Activated CD8-positive, alpha-beta T cell treated with anti-CD3 and anti-CD28 coated beads for 36 hours (primary cell): ENCODE data around the gene ZNF69. TPM values are rescaled to one million over a fixed set of nuclear protein-coding genes. Genes with fewer than 3 reads are reported as not detected.
"Not testable (repeated sequence)": the region's sequence is repeated elsewhere in the genome, so short reads cannot be mapped to it uniquely, and the experiment has no call there.

Source experiments
- ATAC-seq: fragments of 200-7000 bp; cut with Tn5 transposase; one replicate; pipeline ENCODE4 v1.10.0; 2021; ENCODE audit warnings: mild to moderate bottlenecking, moderate library complexity
- CTCF ChIA-PET: fragments of 350-600 bp; sonication (Branson Sonifier 250); formaldehyde crosslinking; loops from one replicate; lab custom pipeline; 2021; ENCODE audit warnings: antibody characterized with exemption; lab: Charles Lee
- POLR2A ChIA-PET: fragments of 350-600 bp; sonication (Branson Sonifier 250); formaldehyde crosslinking; loops from one replicate; lab custom pipeline; 2021; ENCODE audit warnings: antibody characterized with exemption; lab: Charles Lee
- DNase-seq: peaks from one replicate; pipeline ENCODE4 v3.0.0-alpha.2; 2020
- H3K27ac Mint-ChIP-seq: one replicate; pipeline ENCODE4 v1.8.0; 2021; ENCODE audit warnings: mild to moderate bottlenecking, mixed read lengths
- H3K27me3 Mint-ChIP-seq: one replicate; pipeline ENCODE4 v1.8.0; 2021; ENCODE audit warnings: mixed read lengths
- H3K36me3 Mint-ChIP-seq: one replicate; pipeline ENCODE4 v1.8.0; 2021; ENCODE audit warnings: low read depth, mixed read lengths
- H3K4me1 Mint-ChIP-seq: one replicate; pipeline ENCODE4 v1.8.0; 2021; ENCODE audit warnings: low read depth, mixed read lengths
- H3K4me3 Mint-ChIP-seq: one replicate; pipeline ENCODE4 v1.8.0; 2021; ENCODE audit warnings: mild to moderate bottlenecking, moderate library complexity, mixed read lengths
- H3K9me3 Mint-ChIP-seq: one replicate; pipeline ENCODE4 v1.8.0; 2021; ENCODE audit warnings: mixed read lengths
- intact Hi-C: fragments of 100-400 bp; cut with micrococcal nuclease; formaldehyde crosslinking; loops from one replicate; pipeline ENCODE4 v1.10.0; 2022
- total RNA-seq, 2 experiments: library from RNA; stranded (reverse); gene quantifications; one replicate each; pipeline ENCODE4 v1.2.3, GENCODE V29; 2021
- TF ChIP-seq, protein P1 (sequence below): fragments of 200-600 bp; IDR thresholded peaks from one replicate; pipeline ENCODE4 v1.8.0; 2022; ENCODE audit warnings: antibody characterized with exemption, mild to moderate bottlenecking

ZNF69 gene
- total RNA-seq, 2 experiments from 2014 or later, result 1.8 to 3.1 TPM

- peaks cover 84% of the 10 kb centered on the region for H3K36me3 Mint-ChIP-seq
- H3K4me1 Mint-ChIP-seq, DNase-seq, POLR2A ChIA-PET, CTCF ChIA-PET, intact Hi-C loops, H3K27ac Mint-ChIP-seq, ATAC-seq, H3K27me3 Mint-ChIP-seq, H3K4me3 Mint-ChIP-seq: not testable (repeated sequence)
- H3K9me3 Mint-ChIP-seq, result peaks cover 59% of the 10 kb centered on the region
These were observed 53.8 kb downstream of the ZNF69 start for GRCh38 chr19:11941361-11941887.

DNA sequence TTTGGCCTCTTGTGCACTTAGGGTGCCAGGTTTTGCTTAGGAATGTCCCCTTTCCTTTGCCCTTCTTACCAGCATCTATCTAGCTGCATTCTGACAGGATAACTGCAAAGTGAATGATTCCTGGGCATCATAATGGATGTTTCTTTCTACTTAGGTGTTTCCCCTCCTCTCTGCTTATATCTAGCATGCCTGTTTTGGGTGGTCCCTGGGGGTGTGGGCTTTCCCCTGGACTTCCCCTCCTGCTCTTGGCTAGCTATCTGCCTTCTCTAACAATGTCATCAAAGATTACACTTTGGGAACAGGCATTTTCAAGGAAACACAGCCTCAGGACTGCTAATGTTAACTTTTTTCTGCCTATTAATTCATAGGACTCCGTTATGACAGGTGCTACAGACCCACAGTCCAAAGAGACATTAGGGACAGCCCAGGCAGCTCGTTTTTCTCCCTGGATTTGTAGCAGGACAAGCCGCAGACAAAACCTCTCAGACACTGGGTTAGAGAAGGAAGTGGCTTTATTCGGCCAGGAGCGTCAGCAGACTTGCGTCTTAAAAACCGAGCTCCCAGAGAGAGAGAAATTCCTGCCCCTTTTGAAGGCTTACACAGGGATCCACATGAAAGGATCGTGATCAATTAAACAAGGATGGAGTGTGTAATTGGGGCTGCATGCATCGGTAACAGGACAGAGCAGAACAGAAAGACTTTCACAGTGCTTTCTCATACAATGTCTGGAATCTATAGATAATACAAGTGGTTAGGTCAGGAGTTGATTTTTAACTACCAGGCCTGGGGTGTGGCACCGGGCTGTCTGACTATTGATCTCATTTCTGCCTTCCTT lies 54.6 kb downstream of the ZNF69 start:
- DNase-seq (no peak), ATAC-seq (no peak)
- no peak overlapping the region for H3K27ac Mint-ChIP-seq
- no peaks in the 10 kb centered on the region for H3K4me1 Mint-ChIP-seq
- CTCF ChIA-PET, result interaction anchor here (0.6 kb wide), 1 partner anchor 144 kb away, joined by 3 read pairs; the partner anchor contains the start of gene ZNF491
- POLR2A ChIA-PET, result no interaction called here
- no peak overlapping the region for H3K4me3 Mint-ChIP-seq
- peaks cover 85% of the 10 kb centered on the region for H3K36me3 Mint-ChIP-seq
- intact Hi-C loops, result no loop called here
- TF ChIP-seq, protein P1, sequence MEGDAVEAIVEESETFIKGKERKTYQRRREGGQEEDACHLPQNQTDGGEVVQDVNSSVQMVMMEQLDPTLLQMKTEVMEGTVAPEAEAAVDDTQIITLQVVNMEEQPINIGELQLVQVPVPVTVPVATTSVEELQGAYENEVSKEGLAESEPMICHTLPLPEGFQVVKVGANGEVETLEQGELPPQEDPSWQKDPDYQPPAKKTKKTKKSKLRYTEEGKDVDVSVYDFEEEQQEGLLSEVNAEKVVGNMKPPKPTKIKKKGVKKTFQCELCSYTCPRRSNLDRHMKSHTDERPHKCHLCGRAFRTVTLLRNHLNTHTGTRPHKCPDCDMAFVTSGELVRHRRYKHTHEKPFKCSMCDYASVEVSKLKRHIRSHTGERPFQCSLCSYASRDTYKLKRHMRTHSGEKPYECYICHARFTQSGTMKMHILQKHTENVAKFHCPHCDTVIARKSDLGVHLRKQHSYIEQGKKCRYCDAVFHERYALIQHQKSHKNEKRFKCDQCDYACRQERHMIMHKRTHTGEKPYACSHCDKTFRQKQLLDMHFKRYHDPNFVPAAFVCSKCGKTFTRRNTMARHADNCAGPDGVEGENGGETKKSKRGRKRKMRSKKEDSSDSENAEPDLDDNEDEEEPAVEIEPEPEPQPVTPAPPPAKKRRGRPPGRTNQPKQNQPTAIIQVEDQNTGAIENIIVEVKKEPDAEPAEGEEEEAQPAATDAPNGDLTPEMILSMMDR, result no peak
- no peaks in the 10 kb centered on the region for H3K27me3 Mint-ChIP-seq
- peaks cover 59% of the 10 kb centered on the region for H3K9me3 Mint-ChIP-seq

- no peaks in the 10 kb centered on the region for H3K4me1 Mint-ChIP-seq
- ChIA-PET CTCF (interaction anchor here (0.6 to 1.3 kb wide), 5 partner anchors 19 to 590 kb away, joined by 3 to 4 read pairs (median 3); partner anchors contain the start of gene ZNF491), POLR2A (interaction anchor here (1.2 kb wide), 1 partner anchor 60 kb away, joined by 4 read pairs; no protein-coding TSS in a partner anchor)
- no peak overlapping the region for H3K4me3 Mint-ChIP-seq
- intact Hi-C loops, result no loop called here
- DNase-seq, result no peak
- no peaks in the 10 kb centered on the region for H3K27me3 Mint-ChIP-seq
- no peak overlapping the region for H3K27ac Mint-ChIP-seq
- TF ChIP-seq, protein P1, result no peak
- peaks cover 62% of the 10 kb centered on the region for H3K9me3 Mint-ChIP-seq
- ATAC-seq, result no peak
- peaks cover 88% of the 10 kb centered on the region for H3K36me3 Mint-ChIP-seq
These were observed 55.2 kb downstream of the ZNF69 start for GRCh38 chr19:11942843-11943108.

- Mint-ChIP-seq H3K4me1 (no peaks in the 10 kb centered on the region), H3K36me3 (peaks cover 93% of the 10 kb centered on the region), H3K27ac (no peak overlapping the region), H3K27me3 (no peaks in the 10 kb centered on the region), H3K9me3 (peaks cover 74% of the 10 kb centered on the region), H3K4me3 (no peak overlapping the region)
- TF ChIP-seq, protein P1, result no peak
- DNase-seq (no peak), ATAC-seq (no peak)
- CTCF ChIA-PET, result no interaction called here
- POLR2A ChIA-PET, result interaction anchor here (0.8 to 1.3 kb wide), 3 partner anchors 8 to 163 kb away, joined by 3 read pairs; no protein-coding TSS in a partner anchor
- intact Hi-C loops, result no loop called here
These were observed 57.1 kb downstream of the ZNF69 start for GRCh38 chr19:11944656-11945055.

DNA sequence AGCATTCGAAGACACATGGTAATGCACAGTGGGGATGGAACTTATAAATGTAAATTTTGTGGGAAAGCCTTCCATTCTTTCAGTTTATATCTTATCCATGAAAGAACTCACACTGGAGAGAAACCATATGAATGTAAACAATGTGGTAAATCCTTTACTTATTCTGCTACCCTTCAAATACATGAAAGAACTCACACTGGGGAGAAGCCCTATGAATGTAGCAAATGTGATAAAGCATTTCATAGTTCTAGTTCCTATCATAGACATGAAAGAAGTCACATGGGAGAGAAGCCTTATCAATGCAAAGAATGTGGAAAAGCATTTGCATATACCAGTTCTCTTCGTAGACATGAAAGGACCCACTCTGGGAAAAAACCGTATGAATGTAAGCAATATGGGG lies 61.1 kb downstream of the ZNF69 start:
- Mint-ChIP-seq H3K4me1 (no peaks in the 10 kb centered on the region), H3K27me3 (no peaks in the 10 kb centered on the region), H3K4me3 (no peak overlapping the region), H3K27ac (no peak overlapping the region), H3K36me3 (peaks cover 95% of the 10 kb centered on the region), H3K9me3 (peaks cover 76% of the 10 kb centered on the region)
- TF ChIP-seq, protein P1, result no peak
- ATAC-seq (no peak), DNase-seq (no peak)
- intact Hi-C loops, result no loop called here
- POLR2A ChIA-PET, result no interaction called here
- CTCF ChIA-PET, result no interaction called here
